ENCODE measurements around the gene INTS3. TPM values are rescaled to one million over a fixed set of nuclear protein-coding genes. Genes with fewer than 3 reads are reported as not detected.

INTS3 gene
- total RNA-seq, 1 donor from 2014 or later, result 21.9 TPM

DNA sequence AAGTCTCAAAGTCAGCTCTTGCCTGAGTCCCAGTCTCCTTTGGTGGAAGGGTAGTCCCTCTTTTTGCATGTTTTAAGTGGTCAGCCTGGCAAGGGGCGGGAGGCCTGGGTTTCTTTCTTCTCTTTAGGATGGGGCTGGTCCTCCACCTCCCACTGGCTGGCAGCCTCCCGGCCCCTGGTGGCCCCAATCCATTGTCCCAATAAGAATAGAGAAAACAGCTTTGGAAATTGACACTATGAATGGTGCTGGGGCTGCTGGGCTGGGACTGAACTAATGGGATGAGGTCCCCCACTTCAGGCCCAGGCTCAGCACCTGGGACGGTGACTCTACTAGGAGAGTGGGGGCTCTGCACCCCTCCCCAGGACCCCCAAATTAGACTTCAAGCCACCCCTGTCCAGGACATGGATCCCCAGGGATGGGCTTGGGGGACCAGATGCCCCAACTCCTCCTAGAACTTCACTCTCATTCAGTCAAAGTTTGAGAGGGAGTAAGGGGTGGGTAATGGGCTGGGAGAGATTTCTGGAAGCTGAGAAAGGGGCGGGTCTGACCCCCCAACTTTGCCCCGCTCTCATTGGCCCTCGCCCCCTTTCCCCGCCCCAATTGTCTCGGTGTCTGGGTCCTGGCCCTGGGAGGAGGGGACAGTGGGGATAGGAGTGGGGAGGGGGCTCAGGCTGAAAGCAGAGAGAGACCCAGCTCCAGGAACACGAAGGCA is 65.6 kb downstream of the INTS3 start:
- DNase-seq (ENCODE audit: low spot score), result no peak
- no peak for ATAC-seq

DNA sequence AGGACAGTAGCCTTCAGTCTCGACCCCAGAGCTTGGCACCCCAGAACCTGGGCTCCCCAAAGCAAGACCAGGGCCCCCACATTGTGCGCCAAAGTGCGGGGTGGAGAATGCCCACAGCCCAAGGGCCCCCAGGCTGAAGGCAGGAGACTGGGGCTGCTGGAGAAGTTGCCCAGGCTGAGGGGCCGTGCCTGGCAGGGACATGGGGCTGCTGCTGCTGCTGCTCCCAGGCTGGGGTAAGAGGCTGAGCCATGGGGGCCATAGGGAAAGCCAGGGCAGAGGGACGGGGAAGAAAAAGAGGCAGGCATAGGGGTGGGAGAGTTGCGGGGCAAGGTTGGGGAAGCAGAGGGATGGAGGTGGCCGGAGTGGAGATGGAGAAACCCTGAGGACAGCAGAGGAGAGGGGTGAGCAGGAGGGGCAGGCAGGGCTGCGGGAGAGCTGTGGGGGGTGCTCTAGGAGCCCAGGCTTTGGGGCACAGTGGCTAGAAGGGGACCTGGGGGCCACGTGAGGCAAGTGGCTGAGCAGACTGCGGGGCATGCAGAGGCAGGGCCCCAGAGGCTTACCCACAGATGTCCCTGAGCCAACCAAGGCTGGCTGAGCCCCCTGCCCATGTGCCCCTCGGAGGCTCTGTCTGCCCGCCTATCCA is 66.2 kb downstream of the INTS3 start:
- DNase-seq (ENCODE audit: low spot score) (no peak), ATAC-seq (no peak)

DNA sequence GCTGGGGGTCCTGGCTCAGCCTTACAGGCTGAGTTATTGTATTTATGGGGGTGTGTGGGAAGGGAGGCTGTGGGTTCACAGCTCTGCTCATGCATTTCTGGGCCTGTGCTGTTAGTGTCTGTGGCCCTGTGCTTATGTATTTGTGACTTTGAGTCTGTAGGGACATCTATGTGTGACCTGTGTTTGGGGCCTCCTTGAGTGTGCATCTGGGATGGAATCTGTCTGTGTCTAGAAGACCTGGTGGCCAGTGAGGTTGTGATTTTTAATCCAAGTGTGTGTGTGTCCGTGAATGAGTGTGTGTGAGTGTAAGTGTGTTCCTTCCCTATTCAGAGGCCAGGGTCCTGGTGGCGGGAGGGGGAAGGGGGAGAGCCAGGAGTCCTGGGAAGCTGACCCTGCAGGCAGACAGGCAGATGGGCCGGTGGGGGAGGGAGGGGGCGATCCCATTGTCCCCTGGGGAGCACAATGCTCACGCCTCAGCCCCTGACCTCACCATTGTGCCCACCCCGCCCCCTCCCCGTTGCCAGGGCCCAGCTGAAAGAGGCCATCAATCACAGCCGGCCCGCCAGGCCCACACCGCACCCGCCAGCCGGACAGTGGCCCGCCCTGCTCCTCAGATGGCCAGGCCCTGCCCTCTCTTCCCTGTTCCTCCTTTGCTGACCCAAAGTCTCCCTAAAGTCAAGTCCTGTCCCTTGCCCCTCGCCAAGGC is 66.9 kb downstream of the INTS3 start:
- ATAC-seq, result no peak
- DNase-seq (ENCODE audit: low spot score), result no peak

DNA sequence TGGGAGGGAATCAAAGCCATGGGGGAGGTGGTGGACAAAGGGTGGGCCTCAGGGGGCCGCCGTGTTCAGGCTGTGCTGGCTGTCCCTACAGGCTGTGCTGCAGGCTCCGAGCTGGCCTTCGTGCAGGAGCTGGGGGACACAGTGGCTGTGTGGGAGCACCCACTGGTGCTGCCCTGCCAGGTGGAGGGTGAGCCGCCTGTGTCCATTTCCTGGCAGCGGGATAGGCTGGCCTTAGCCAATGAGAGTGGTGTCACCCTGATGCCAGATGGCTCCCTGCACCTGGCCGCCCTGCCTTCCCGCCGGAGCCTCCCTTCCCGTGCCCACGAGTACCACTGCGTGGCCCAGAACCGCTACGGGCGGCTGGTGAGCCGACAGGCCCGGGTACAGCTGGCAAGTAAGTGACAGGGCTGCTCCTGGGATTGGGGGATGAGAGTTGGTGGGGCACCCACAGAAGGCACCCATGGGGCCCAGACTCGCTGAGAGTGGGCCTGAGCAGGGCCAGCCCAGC is 67.5 kb downstream of the INTS3 start:
- ATAC-seq, result no peak

DNA sequence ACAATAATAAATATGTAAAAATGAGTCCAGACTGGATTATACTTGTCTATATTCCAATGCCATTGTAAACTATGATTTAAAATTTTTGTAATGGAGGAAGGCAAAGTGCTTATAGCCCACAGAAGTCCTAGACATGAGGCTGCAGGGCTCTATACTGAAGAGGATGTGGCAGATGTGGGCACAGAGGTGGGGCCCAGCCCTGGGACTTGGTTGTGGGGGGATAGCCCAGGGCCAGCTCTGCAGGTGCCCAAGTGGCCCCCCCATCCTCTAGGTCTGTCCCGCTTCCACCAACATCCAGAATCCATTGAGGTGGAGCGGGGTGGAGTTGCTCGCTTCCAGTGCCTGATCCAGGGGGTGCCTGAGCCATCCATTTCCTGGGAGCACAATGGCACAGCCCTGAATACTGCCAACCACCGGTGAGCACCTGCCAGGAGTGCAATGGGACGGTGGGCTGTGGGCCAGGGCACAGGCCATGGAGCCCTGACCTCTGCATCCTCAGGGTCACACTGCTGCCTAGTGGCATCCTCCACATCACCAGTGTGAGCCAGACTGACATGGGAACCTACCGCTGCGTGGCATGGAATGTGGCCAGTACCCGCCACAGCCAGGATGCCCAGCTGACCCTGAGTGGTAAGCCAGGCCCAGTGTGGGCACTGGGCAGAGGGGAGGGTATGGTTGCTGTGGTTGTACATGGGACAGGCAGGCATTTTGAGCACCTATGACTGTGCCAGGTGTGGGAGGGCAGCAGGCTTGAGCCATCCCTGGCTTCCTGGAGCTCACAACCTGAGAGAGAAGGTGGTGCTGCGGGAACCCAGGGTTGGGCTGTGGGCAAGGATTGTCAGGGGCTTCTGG is 68.3 kb downstream of the INTS3 start:
- ATAC-seq, result peak; percentile 41
- DNase-seq (ENCODE audit: low spot score), result no peak

More for the DNA sequence above, 67.5 kb downstream of the INTS3 start:
- DNase-seq (ENCODE audit: low spot score), result no peak

DNA sequence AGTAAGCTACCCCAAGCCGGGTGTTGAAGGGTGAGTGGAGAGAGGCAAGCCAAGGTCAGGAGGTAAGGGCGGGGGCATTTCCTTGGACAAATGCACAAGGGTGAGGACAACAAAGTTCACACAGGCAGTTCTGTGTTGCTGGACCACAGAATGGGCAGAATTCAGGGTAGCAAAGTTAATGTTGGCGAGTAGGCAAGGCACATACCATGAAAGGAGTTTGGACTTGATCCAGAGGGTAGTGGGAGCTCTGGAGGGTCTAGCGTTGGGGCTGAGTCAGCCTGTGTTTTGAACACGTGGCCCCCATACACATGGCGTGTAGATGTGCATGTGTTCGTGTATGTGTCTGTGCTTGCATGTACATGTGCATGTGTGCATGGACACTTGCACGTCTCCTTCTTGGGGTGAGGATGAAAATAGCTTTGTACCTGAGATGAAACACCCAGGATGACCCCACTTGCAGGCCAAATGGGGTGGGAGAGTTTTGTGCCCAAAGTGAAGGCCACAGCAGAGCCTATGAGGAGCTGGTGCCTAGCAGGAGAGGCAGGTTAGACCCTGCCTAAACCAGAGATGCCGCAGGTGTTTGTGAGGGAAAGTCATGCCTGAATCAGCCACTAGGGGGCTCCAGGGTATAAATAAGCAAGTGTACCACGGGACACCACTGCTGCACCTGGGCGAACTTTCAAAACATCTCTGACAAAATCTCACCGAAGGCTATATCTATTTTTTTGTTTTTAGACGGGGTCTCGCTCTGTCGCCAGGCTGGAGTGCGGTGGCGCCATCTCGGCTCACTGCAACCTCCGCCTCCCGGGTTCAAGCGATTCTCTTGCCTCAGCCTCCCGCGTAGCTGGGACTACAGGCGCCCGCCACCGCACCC is 69.2 kb downstream of the INTS3 start:
- DNase-seq (ENCODE audit: low spot score) (peak; percentile 79), ATAC-seq (peak; percentile 76)

DNA sequence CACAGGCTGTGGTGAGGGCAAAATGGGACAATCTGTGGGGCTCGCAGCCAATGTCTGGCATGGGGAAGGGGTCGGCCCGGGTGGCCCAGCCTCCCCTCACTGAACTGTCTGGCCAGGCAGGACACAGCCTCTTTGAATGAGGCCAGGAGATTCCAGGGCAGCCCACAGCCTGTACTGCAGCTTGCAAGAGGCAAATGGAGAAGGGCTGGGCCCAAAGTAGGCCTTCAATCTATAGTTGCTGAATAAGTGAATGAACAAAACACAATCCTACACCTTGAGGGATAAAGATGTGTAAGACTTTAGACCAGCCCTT is 70.6 kb downstream of the INTS3 start:
- DNase-seq (ENCODE audit: low spot score), result no peak

DNA sequence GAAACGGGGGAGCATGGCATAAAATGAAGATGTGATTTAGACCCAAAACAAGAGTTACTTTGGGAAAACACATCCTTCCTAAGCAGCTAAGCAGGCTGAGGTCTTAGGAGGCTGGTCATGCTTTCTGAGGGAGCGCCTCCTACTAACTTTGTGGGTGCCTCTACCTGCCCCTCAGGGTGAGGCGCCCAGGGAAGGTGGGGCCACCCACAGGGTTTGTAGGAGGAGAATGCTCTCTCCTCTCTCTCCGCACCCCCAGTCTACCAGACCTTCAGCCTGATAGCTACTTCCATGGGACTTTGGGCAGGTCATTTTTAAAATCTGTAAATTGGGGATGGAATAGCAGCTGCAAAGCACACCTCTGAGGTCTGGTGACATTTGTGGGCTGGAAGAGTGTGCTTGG is 71.2 kb downstream of the INTS3 start:
- ATAC-seq (no peak), DNase-seq (ENCODE audit: low spot score) (no peak)

More for the DNA sequence above, 70.6 kb downstream of the INTS3 start:
- no peak for ATAC-seq

DNA sequence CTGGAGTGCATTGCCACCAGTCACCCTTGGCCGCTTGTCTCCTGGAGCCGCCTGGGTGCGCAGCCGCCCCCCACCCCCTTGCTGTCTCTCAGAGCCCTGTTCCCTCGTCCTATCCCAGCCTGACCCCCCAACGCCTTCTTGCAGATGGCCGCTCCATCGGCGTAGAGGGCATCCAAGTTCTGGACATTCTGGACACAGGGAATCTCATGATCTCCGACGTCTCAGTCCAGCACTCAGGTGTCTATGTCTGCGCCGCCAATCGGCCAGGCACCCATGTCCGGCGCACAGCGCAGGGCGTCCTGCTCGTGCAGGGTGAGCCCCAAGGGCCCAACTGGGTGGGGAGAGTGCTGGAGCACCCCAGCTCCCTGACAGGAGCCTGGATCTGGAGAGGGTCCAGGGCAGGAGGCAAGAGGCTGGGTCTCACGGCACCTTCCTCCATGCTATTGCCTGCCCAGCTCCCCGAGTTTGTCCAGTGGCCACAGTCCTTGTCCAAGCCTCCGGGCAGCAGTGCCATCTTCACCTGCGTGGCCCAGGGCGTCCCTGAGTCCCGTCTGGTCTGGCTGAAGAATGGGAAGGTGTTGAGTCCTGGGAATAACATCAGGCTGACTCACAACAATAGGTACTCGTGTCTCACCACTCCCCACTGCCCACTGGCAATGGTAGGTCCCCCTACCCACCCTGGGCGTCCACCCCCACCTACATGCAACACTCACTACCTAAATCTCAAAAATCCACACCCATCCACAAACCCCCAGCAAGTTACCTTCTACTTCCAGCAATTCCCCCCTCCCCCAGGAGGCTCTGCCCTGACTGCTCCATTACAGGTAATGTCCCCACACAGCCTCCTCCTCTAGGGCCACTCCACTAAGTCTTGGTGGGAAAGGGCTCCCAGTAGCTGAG is 72.0 kb downstream of the INTS3 start:
- ATAC-seq (no peak), DNase-seq (ENCODE audit: low spot score) (no peak)

DNA sequence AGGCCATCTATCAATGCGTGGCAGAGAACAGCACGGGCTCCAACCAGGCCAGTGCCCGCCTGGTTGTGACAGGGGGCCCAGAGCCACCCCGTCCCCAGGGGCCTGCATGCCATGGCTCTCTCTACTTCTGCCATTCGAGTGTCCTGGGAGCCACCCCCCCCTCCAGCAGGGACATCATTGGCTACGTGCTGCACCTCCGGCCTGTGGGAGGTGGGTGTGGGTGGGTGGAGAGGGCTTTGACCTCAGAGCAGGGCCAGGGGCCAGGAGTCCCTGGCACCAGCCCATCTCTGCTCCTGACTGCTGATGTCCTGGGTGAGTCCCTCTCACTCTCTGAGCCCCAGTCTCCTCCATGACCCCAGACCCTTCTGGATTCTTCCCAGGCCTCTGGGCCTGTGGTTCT is 72.7 kb downstream of the INTS3 start:
- peak; percentile 77 for ATAC-seq

DNA sequence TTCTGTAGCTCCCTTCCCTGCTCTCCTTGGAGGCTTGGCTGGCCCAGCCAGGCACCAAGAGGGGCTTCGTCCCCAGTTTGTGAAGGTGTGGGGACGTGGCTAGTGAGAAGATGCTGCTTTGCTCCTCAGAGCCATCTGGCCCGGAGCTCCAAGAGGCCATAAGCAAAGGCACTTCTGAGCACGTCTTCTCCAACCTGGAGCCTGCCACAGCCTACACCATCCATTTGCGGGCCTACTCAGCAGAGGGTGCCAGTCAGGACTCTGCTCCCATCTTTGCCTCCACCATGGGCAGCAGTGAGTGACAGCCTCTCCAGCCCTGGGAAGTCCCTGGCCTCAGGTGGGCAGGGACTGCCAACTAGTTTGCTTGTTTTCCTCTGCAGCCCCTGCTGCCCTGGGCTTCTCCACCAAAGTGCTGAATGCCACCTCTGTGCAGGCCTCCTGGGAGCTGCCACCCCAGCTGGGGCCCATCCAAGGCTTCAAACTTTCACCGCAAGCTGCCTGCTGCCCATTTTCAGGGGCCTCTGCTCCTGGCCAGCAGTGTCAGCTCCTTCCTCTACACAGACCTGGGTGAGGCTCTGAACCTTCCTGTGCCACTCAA is 73.3 kb downstream of the INTS3 start:
- ATAC-seq (peak; percentile 2), DNase-seq (ENCODE audit: low spot score) (no peak)

More for the DNA sequence above, 72.7 kb downstream of the INTS3 start:
- peak; percentile 76 for DNase-seq (ENCODE audit: low spot score)

DNA sequence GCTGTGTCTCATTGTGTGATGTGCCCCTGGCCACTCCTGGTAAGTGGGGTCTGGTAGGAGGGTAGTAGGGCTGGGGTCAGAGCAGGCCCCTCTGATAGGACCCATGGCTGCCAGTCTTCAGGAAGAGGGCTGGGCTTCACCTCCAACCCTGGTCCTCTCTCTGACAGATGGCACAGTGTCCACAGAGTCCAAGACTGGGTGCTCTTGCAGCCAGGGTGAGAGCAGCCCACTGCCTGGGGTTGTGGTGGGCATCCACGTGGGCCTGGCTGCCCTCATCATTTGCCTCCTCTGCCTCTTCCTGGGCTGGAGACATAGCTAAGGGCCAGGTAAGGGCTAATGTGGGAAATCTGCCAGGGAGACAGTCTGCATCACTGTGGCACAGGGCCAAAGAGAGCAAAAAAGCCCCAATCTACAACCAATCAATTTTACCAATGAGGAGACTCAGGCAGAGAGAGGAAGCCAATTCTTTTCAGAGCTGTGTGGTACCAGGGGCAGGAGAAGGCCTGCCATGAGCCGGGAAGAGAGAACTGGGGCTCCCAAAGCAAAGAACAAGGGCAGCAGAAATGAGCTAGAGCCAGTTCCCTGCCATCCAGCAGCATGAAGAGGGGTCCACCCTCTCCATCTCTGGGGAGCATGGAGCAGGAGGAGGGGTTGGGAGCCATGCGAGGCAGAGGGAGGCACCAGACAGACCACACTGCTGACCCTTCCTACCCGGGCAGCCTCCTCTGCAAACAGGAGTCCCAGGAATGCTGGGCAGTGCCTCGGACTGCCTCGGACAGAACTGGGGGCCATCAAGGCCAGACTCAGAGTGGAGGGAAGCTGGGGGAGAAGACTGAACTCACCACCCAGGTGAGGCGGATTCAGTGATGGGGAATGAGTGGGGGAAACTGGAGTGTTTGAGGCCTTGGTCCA is 74.2 kb downstream of the INTS3 start:
- DNase-seq (ENCODE audit: low spot score) (no peak), ATAC-seq (no peak)

DNA sequence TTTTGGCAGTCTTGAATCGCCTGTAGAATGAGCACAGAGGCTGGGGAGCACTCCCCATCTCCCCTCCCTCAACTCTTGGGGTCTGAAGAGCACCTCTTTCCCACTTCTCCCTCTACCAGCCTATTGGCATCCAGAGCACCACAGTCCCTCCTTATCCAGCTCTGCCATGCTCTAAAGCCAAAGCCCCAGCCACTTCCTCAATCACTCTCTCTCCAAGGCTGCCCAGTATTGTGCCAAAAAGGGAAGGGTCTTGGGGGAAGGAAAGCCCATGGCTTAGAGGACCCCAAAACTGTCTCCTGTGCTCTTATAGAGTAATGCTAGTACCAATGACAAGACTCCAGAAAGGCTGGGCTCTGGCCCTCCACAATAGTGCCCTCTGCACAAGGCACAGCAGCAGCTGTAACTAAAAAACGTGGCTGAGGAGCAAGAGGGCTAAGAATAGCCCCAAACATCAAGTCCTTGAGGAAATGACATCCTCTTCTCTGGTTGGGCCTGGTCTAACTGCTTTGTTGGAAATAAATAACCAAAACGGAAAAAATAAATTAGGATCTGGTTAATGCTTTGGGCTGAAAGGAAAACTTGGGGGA is 75.7 kb downstream of the INTS3 start:
- DNase-seq (ENCODE audit: low spot score), result no peak

DNA sequence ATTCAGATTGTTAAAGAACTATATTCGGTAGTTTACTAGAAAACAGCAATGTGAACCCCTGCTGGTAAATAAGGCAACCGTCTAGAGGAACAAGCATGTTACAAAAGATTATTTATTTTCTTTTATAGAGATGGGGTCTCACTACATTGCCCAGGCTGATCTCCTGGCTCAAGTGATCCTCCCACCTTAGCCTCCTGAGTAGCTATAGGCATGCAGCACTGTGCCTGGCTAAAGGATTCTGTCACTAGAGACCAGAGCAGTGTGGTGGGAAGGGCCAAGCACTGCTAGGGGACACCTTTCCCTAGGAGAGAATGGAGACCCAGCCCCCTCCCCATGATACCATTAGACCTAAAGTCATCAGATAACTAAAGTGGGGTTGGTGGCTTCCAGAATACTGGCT is 76.3 kb downstream of the INTS3 start:
- DNase-seq (ENCODE audit: low spot score) (no peak), ATAC-seq (no peak)

More for the DNA sequence above, 75.7 kb downstream of the INTS3 start:
- ATAC-seq, result no peak

DNA sequence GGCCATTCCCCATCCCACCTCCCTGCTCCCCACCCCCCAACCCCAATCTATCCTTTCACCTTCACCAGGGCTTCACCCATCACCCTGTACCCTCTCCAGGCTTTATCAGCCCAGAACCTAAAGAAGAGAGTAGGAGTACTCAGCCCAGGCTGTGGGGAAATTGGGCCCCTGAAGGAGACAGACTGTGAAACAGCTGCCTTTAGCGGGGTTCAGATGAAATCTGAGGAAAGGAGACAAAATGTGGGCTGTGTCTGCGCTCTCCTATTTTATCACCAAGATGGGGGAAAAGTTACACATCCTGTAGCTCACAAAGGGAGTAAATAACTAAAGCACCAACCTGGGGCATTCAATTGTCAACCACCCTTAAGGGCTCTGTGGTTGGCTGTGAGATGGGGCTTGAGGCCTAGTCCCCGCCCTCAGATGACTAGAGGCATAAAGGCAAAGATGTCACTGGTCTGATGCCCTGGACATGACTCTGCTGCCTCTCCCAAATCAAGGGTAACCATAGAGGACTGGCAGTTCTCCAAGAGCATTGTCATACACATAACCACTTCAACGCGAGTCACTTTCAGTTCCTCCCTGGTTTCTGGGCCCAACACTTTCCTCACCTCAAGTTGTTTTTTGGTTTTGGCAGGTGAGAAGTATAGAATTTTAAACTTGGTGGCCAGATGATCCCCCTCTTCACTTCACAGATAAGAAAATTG is 77.3 kb downstream of the INTS3 start:
- ATAC-seq (peak; percentile 6), DNase-seq (ENCODE audit: low spot score) (no peak)

DNA sequence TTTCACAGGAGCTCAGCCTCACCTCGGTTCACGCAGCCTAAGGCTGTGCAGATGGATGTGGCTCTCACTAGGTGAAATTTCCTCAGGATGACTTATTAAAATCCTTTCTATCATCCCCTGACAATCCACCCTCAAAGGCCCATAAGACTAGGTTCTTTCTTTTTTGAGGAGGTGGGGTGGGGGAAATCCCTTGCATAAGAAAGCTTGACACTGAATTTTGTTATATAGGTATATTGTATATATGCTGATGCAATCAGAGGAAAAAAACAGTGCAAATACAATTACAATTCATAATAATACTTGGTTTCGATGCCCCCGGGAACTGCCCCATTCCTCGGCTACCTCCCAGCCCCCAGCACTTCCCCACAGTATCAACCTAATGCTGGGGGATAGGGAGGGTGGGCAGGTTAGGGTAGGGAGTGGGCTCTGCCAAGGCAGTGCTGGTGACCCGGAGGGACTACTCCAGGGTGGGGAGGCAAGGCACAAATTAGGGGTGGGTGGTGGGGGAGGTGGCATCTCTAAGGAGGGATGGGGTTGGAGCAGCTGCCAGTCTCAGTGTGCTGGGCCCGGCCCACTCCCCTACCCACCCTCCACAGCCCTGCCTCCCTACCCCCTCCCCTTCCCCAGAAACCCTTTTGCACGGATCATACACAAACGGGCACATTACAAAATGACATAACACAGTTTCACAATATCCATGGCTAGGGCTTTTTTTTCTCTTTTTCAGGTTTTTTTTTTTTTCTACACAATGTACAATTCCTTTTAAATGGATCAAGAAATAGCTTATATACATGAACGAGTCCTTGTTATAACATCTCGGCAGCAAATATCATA is 78.3 kb downstream of the INTS3 start:
- DNase-seq (ENCODE audit: low spot score) (no peak), ATAC-seq (no peak)
